Stomach (tissue), 4 donors: ENCODE results near the gene VWA8.

Experiments
- EP300 ChIP-seq: sonication (generic); formaldehyde crosslinking; IDR thresholded peaks from one replicate; pipeline ENCODE4 v1.6.1; 2017; ENCODE audit warnings: antibody characterized with exemption
- POLR2A ChIP-seq, 4 donors: fragments of 450-650 bp; IDR thresholded peaks; one replicate each; pipeline ENCODE4 v1.6.1; 2016; ENCODE audit warnings: antibody characterized with exemption in 4 of 4, control low read depth in 2 of 4, mild to moderate bottlenecking in 1 of 4, moderate library complexity in 1 of 4
- POLR2AphosphoS5 ChIP-seq, 3 donors: sonication (generic); formaldehyde crosslinking; IDR thresholded peaks; one replicate each; pipeline ENCODE4 v1.6.1; 2016; ENCODE audit warnings: antibody characterized with exemption in 3 of 3
- TF ChIP-seq, protein P1 (sequence below), 7 experiments: fragments of 450-650 bp in 4 of 7; fragments of 200-600 bp in 3 of 7; sonication (generic) in 3 of 7; IDR thresholded peaks; one replicate each; pipeline ENCODE4 v1.5.1; 2016 to 2019; ENCODE audit warnings: antibody characterized with exemption in 7 of 7, control low read depth in 2 of 7, mild to moderate bottlenecking in 1 of 7

DNA sequence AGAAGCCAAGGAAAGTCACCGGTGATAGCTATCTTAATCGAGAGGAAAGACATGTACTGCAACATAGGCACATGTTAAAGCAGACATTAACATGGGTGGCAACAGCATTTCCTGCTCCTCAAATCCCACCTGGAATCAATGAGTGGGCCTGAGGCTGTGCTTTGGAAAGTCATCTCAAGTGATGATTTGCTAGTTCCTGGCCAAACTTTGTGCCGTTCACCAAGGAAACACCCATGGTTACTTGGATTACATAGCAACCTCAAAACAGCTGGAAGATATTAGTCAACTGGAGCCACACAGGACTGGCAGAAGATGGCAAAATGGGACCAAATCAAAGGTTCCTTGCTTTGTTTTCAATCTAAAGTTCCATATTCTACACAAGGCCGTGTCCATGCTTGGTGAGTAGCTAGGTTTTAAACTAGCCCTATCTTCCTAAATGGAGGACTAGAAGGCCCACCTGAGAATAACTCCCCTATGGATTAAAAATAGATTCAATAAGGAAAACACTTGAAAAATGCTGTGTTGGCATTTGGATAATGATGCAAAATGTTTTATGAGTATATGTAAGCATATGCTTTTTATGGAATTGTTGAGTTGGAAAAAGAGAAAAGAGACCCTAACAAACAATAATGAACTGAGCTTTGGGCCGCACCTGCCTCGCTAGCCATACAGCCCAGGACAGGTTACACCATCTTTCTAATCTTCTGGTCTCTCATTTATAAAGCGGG is 359.0 kb downstream of the VWA8 start:
- TF ChIP-seq EP300 (no peak), POLR2A (IDR thresholded peaks at IDR 0.05) (no peak), POLR2AphosphoS5 (IDR thresholded peaks at IDR 0.05) (no peak)
- TF ChIP-seq, protein P1, sequence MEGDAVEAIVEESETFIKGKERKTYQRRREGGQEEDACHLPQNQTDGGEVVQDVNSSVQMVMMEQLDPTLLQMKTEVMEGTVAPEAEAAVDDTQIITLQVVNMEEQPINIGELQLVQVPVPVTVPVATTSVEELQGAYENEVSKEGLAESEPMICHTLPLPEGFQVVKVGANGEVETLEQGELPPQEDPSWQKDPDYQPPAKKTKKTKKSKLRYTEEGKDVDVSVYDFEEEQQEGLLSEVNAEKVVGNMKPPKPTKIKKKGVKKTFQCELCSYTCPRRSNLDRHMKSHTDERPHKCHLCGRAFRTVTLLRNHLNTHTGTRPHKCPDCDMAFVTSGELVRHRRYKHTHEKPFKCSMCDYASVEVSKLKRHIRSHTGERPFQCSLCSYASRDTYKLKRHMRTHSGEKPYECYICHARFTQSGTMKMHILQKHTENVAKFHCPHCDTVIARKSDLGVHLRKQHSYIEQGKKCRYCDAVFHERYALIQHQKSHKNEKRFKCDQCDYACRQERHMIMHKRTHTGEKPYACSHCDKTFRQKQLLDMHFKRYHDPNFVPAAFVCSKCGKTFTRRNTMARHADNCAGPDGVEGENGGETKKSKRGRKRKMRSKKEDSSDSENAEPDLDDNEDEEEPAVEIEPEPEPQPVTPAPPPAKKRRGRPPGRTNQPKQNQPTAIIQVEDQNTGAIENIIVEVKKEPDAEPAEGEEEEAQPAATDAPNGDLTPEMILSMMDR (IDR thresholded peaks at IDR 0.05) = no peak
